Sciatic nerve (tissue), 2 donors: ENCODE results near the gene DNAAF5. TPM values are rescaled to one million over a fixed set of nuclear protein-coding genes. Genes with fewer than 3 reads are reported as not detected.

Experiments
- ATAC-seq: fragments of 200-7000 bp; cut with Tn5 transposase; one replicate; pipeline ENCODE4 v1.9.1; 2020; ENCODE audit warnings: mild to moderate bottlenecking, moderate library complexity
- DNase-seq: peaks from one replicate; pipeline ENCODE4 v3.0.0-alpha.2; 2020; ENCODE audit warnings: low spot score
- intact Hi-C: fragments of 100-400 bp; cut with DNase I; formaldehyde crosslinking; loops from one replicate; pipeline ENCODE4 v1.14.2; 2022
- total RNA-seq: library from RNA; stranded (reverse); fragmentation: NEBNext Ultra II Directional; extraction: Animal tissue kit (Norgen Biotek cat#: 25700); gene quantifications from one replicate; pipeline ENCODE4 v1.2.1, GENCODE V29; 2021
- donor health status: DM: no; HTN: no; CAD: no.
- donor health status: DM: no; HTN: no; CAD: no.

Gene DNAAF5
- total RNA-seq, 1 donor from 2014 or later = 19.0 TPM

- no peak for DNase-seq
- intact Hi-C loops = no loop called here
- no peak for ATAC-seq
Observed at GRCh38 chr7:816751-817671, 90.5 kb downstream of the DNAAF5 start.

GRCh38 chr7:818031-818699, 91.7 kb downstream of the DNAAF5 start:
- intact Hi-C loops = no loop called here
- DNase-seq (no peak), ATAC-seq (no peak)

GRCh38 chr7:820341-820740, 93.8 kb downstream of the DNAAF5 start:
- ATAC-seq = no peak
- intact Hi-C loops = no loop called here
- no peak for DNase-seq

GRCh38 chr7:821688-822087, 95.2 kb downstream of the DNAAF5 start:
- no peak for DNase-seq
- no peak for ATAC-seq
- intact Hi-C loops = no loop called here

- ATAC-seq = no peak
- intact Hi-C loops = no loop called here
Observed at GRCh38 chr7:822692-823276, 96.3 kb downstream of the DNAAF5 start.

GRCh38 chr7:823649-824048, 97.2 kb downstream of the DNAAF5 start:
- intact Hi-C loops = no loop called here
- ATAC-seq (no peak), DNase-seq (no peak)

More at GRCh38 chr7:822692-823276, 96.3 kb downstream of the DNAAF5 start:
- no peak for DNase-seq

- ATAC-seq (no peak), DNase-seq (no peak)
- intact Hi-C loops = no loop called here
Observed at GRCh38 chr7:824081-824480, 97.6 kb downstream of the DNAAF5 start.

GRCh38 chr7:824664-825063, 98.2 kb downstream of the DNAAF5 start:
- intact Hi-C loops = no loop called here
- DNase-seq (no peak), ATAC-seq (peak; percentile 51)

- no peak for ATAC-seq
- intact Hi-C loops = no loop called here
- DNase-seq = no peak
Observed at GRCh38 chr7:825386-825785, 98.9 kb downstream of the DNAAF5 start.

- intact Hi-C loops = no loop called here
- DNase-seq (no peak), ATAC-seq (peak; percentile 48)
Observed at GRCh38 chr7:826230-826917, 99.9 kb downstream of the DNAAF5 start.

- DNase-seq (no peak), ATAC-seq (no peak)
- intact Hi-C loops = no loop called here
Observed at GRCh38 chr7:828793-829561, 102.5 kb downstream of the DNAAF5 start.

GRCh38 chr7:830069-830468, 103.6 kb downstream of the DNAAF5 start:
- no peak for ATAC-seq
- intact Hi-C loops = no loop called here

GRCh38 chr7:831596-832166, 105.2 kb downstream of the DNAAF5 start:
- DNase-seq (no peak), ATAC-seq (peak; percentile 86)
- intact Hi-C loops = no loop called here

More at GRCh38 chr7:830069-830468, 103.6 kb downstream of the DNAAF5 start:
- DNase-seq = no peak

GRCh38 chr7:832167-832967, 105.9 kb downstream of the DNAAF5 start, which contains the start of gene SUN1:
SUN1 (plus strand) TSS chr7:832476; CDS start chr7:832525, 49 bp downstream.
- peak; percentile 57 for ATAC-seq
- intact Hi-C loops = no loop called here
- no peak for DNase-seq

- ATAC-seq (no peak), DNase-seq (no peak)
- intact Hi-C loops = no loop called here
Observed at GRCh38 chr7:832968-833424, 106.5 kb downstream of the DNAAF5 start.

- no peak for DNase-seq
- intact Hi-C loops = no loop called here
- ATAC-seq = no peak
Observed at GRCh38 chr7:833601-834258, 107.2 kb downstream of the DNAAF5 start.

GRCh38 chr7:834277-834676, 107.8 kb downstream of the DNAAF5 start:
- DNase-seq (no peak), ATAC-seq (no peak)
- intact Hi-C loops = no loop called here
